Prostate gland (tissue), 2 donors: Measurements from ENCODE around the gene NLGN4Y.

ENCODE experiments used
- POLR2A ChIP-seq: fragments of 450-650 bp; IDR thresholded peaks from one replicate; pipeline ENCODE4 v1.6.1; 2016; ENCODE audit warnings: antibody characterized with exemption, mild to moderate bottlenecking
- TF ChIP-seq, protein P1 (sequence below), 4 experiments: fragments of 200-600 bp in 2 of 4; fragments of 450-650 bp in 2 of 4; sonication (generic) in 2 of 4; IDR thresholded peaks; 1 replicate in 3 of 4; 2 replicates in 1 of 4; pipeline ENCODE4 v1.5.1; 2016 to 2019; ENCODE audit warnings: antibody characterized with exemption in 4 of 4, mild to moderate bottlenecking in 2 of 4, moderate library complexity in 2 of 4

GRCh38 chrY:14641853-14642252, 117.5 kb downstream of the NLGN4Y start:
- TF ChIP-seq, protein P1, sequence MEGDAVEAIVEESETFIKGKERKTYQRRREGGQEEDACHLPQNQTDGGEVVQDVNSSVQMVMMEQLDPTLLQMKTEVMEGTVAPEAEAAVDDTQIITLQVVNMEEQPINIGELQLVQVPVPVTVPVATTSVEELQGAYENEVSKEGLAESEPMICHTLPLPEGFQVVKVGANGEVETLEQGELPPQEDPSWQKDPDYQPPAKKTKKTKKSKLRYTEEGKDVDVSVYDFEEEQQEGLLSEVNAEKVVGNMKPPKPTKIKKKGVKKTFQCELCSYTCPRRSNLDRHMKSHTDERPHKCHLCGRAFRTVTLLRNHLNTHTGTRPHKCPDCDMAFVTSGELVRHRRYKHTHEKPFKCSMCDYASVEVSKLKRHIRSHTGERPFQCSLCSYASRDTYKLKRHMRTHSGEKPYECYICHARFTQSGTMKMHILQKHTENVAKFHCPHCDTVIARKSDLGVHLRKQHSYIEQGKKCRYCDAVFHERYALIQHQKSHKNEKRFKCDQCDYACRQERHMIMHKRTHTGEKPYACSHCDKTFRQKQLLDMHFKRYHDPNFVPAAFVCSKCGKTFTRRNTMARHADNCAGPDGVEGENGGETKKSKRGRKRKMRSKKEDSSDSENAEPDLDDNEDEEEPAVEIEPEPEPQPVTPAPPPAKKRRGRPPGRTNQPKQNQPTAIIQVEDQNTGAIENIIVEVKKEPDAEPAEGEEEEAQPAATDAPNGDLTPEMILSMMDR (IDR thresholded peaks at IDR 0.05), result no peak
- TF ChIP-seq POLR2A, result no peak
